HCT116 (cell line): ENCODE results near the gene IDUA. TPM values are rescaled to one million over a fixed set of nuclear protein-coding genes. Genes with fewer than 3 reads are reported as not detected.
A peak's percentile ranks its signal among the peaks of the same experiment; 100 is the strongest.

Experiments used
- ATAC-seq: fragments of 200-7000 bp; cut with Tn5 transposase; 2 replicates; pipeline ENCODE4 v1.9.1; 2020; ENCODE audit warnings: mild to moderate bottlenecking, moderate library complexity
- BruUV-seq: library from RNA; stranded (reverse); fragments of 400-500 nt; replicated peaks from 2 replicates; lab custom pipeline; 2021; lab: Mats Ljungman, UMichigan
- CTCF ChIA-PET: fragments of 300-600 bp; sonication (Branson Sonifier 250); formaldehyde crosslinking; loops from one replicate; lab custom pipeline; 2021; ENCODE audit warnings: antibody characterized with exemption; lab: Charles Lee
- POLR2A ChIA-PET: fragments of 300-600, 350-600 bp; sonication (Branson Sonifier 250); formaldehyde crosslinking; loops from one replicate; lab custom pipeline; 2021; ENCODE audit warnings: antibody characterized with exemption; lab: Charles Lee
- RAD21 ChIA-PET, 2 experiments: fragments of 300-600 bp; sonication (Branson Sonifier 250); formaldehyde crosslinking; loops; one replicate each; lab custom pipeline; 2023; ENCODE audit warnings: low total read pairs in 2 of 2; ENCODE audit not compliant: uncharacterized antibody in 2 of 2, unreplicated experiment in 2 of 2, low non-redundant PET in 1 of 2; lab: Charles Lee
- DNase-seq: peaks from one replicate; pipeline ENCODE4 v3.0.0-alpha.2; 2010; ENCODE audit warnings: low read depth, low spot score
- H2AFZ ChIP-seq: fragments of 200-600 bp; shearing (Covaris generic), sonication (generic); 2 replicates; pipeline ENCODE4 v1.6.1; 2017; ENCODE audit warnings: low read depth, mixed run types, mixed read lengths, antibody characterized with exemption, low read length; ENCODE audit not compliant: poor library complexity, severe bottlenecking
- H3K27ac ChIP-seq: 2 replicates; pipeline ENCODE4 v1.5.1; 2012; ENCODE audit warnings: low read depth, low read length
- H3K27me3 ChIP-seq: fragments of 200-600 bp; sonication (generic); 2 replicates; pipeline ENCODE4 v1.6.1; 2016; ENCODE audit warnings: mixed run types, low read length, mixed read lengths; ENCODE audit not compliant: insufficient read depth
- H3K36me3 ChIP-seq, 2 experiments: fragments of 200-500 bp in 1 of 2; fragments of 200-600 bp in 1 of 2; sonication (Bioruptor generic) in 1 of 2; sonication (generic) in 1 of 2; 2 replicates each; pipeline versions ENCODE4 v1.5.1 to v1.6.1; 2014 to 2016; ENCODE audit warnings: low read length in 2 of 2, inconsistent platforms in 1 of 2, mixed read lengths in 1 of 2, mixed run types in 1 of 2; ENCODE audit not compliant: insufficient read depth in 2 of 2, control insufficient read depth in 1 of 2
- H3K4me1 ChIP-seq, 2 experiments: fragments of 200-600 bp in 1 of 2; sonication (generic) in 1 of 2; 2 replicates each; pipeline versions ENCODE4 v1.5.1 to v1.6.1; 2012 to 2017; ENCODE audit warnings: low read length in 2 of 2, inconsistent platforms in 1 of 2, mild to moderate bottlenecking in 1 of 2, mixed read lengths in 1 of 2, mixed run types in 1 of 2, moderate library complexity in 1 of 2; ENCODE audit not compliant: insufficient read depth in 2 of 2, control insufficient read depth in 1 of 2
- H3K4me2 ChIP-seq: fragments of 200-600 bp; sonication (generic); 2 replicates; pipeline ENCODE4 v1.6.1; 2017; ENCODE audit warnings: mixed run types, low read length, mixed read lengths
- H3K4me3 ChIP-seq, 2 experiments: fragments of 200-600 bp in 1 of 2; sonication (generic) in 1 of 2; replicated peaks in 1 of 2; 2 replicates each; pipeline ENCODE4 v1.5.1; 2011 to 2016; ENCODE audit warnings: low read length in 2 of 2, control low read depth in 1 of 2, low read depth in 1 of 2, mild to moderate bottlenecking in 1 of 2, mixed read lengths in 1 of 2, mixed run types in 1 of 2
- H3K79me2 ChIP-seq: fragments of 200-600 bp; sonication (generic); 2 replicates; pipeline ENCODE4 v1.6.1; 2017; ENCODE audit warnings: mild to moderate bottlenecking, mixed run types, low read length, moderate library complexity, mixed read lengths; ENCODE audit not compliant: insufficient read depth
- H3K9ac ChIP-seq: fragments of 200-600 bp; sonication (generic); 2 replicates; pipeline ENCODE4 v1.6.1; 2016; ENCODE audit warnings: low read length, mixed read lengths
- H3K9me2 ChIP-seq: fragments of 200-600 bp; sonication (generic), shearing (Covaris generic); 2 replicates; pipeline ENCODE4 v1.6.1; 2017; ENCODE audit warnings: mixed run types, mild to moderate bottlenecking, moderate library complexity; ENCODE audit not compliant: insufficient read depth
- H3K9me3 ChIP-seq, 2 experiments: fragments of 200-500 bp in 1 of 2; fragments of 200-600 bp in 1 of 2; sonication (Bioruptor generic) in 1 of 2; sonication (generic) in 1 of 2; 2 replicates each; pipeline ENCODE4 v1.6.1; 2014 to 2017; ENCODE audit warnings: low read length in 2 of 2, mixed read lengths in 2 of 2, inconsistent platforms in 1 of 2, low read depth in 1 of 2, mild to moderate bottlenecking in 1 of 2, mixed run types in 1 of 2, moderate library complexity in 1 of 2; ENCODE audit not compliant: control insufficient read depth in 1 of 2, insufficient read depth in 1 of 2
- H4K20me1 ChIP-seq: fragments of 200-600 bp; sonication (generic), shearing (Covaris generic); 2 replicates; pipeline ENCODE4 v1.6.1; 2017; ENCODE audit warnings: mixed run types, mild to moderate bottlenecking, moderate library complexity; ENCODE audit not compliant: insufficient read depth
- CBX3 ChIP-seq: IDR thresholded peaks from 2 replicates; pipeline ENCODE4 v1.6.1; 2012; ENCODE audit warnings: low read depth
- EZH2 ChIP-seq: fragments of 200-600 bp; sonication (generic); IDR thresholded peaks from 2 replicates; pipeline ENCODE4 v1.6.1; 2017; ENCODE audit warnings: antibody characterized with exemption, mixed run types
- FOSL1 ChIP-seq: IDR thresholded peaks from 2 replicates; pipeline ENCODE4 v1.6.1; 2012; ENCODE audit warnings: low read depth
- JUND ChIP-seq: IDR thresholded peaks from 2 replicates; pipeline ENCODE4 v1.6.1; 2012
- POLR2AphosphoS5 ChIP-seq: IDR thresholded peaks from 2 replicates; pipeline ENCODE4 v1.6.1; 2011; ENCODE audit warnings: mild to moderate bottlenecking, low read depth, low read length, moderate library complexity
- RAD21 ChIP-seq: IDR thresholded peaks from 2 replicates; pipeline ENCODE4 v1.6.1; 2012; ENCODE audit warnings: low read depth, mild to moderate bottlenecking
- SIN3A ChIP-seq: IDR thresholded peaks from 2 replicates; pipeline ENCODE4 v1.6.1; 2012; ENCODE audit warnings: low read depth
- YY1 ChIP-seq: IDR thresholded peaks from 2 replicates; pipeline ENCODE4 v1.6.1; 2011; ENCODE audit warnings: low read length, low read depth, moderate library complexity, mild to moderate bottlenecking; ENCODE audit not compliant: insufficient replicate concordance; ENCODE audit errors: extremely low read depth
- ZNF274 ChIP-seq: fragments of 200-500 bp; sonication (Bioruptor generic); IDR thresholded peaks from 2 replicates; pipeline ENCODE4 v1.6.1; 2014; ENCODE audit warnings: mild to moderate bottlenecking, low read depth, low read length, inconsistent platforms
- intact Hi-C: fragments of 100-400 bp; cut with micrococcal nuclease; formaldehyde crosslinking; loops from 2 replicates; pipeline ENCODE4 v1.10.0; 2022
- total RNA-seq: library from RNA; stranded (reverse); gene quantifications from one replicate; pipeline ENCODE4 v1.2.1, GENCODE V29; 2021; ENCODE audit not compliant: unreplicated experiment
- TF ChIP-seq, protein P1 (sequence below), 3 experiments: fragments of 200-600 bp in 1 of 3; sonication (generic) in 1 of 3; IDR thresholded peaks in 2 of 3; conservative IDR thresholded peaks in 1 of 3; 2 replicates each; pipeline ENCODE4 v1.5.1; 2012 to 2017; ENCODE audit warnings: low read depth in 2 of 3, low read length in 2 of 3, antibody characterized with exemption in 1 of 3, borderline replicate concordance in 1 of 3, control low read depth in 1 of 3, mild to moderate bottlenecking in 1 of 3, mixed read lengths in 1 of 3, mixed run types in 1 of 3, moderate library complexity in 1 of 3; ENCODE audit not compliant: insufficient read depth in 1 of 3

The IDUA gene
- total RNA-seq, 1 experiment from 2014 or later, result 28.2 TPM

- H3K36me3 ChIP-seq, result no peaks in the 10 kb centered on the region
- ATAC-seq, result no peak; the same call in 1 of the 2 replicates
Observed at GRCh38 chr4:961351-962230, 25.3 kb upstream of the IDUA start.

DNA sequence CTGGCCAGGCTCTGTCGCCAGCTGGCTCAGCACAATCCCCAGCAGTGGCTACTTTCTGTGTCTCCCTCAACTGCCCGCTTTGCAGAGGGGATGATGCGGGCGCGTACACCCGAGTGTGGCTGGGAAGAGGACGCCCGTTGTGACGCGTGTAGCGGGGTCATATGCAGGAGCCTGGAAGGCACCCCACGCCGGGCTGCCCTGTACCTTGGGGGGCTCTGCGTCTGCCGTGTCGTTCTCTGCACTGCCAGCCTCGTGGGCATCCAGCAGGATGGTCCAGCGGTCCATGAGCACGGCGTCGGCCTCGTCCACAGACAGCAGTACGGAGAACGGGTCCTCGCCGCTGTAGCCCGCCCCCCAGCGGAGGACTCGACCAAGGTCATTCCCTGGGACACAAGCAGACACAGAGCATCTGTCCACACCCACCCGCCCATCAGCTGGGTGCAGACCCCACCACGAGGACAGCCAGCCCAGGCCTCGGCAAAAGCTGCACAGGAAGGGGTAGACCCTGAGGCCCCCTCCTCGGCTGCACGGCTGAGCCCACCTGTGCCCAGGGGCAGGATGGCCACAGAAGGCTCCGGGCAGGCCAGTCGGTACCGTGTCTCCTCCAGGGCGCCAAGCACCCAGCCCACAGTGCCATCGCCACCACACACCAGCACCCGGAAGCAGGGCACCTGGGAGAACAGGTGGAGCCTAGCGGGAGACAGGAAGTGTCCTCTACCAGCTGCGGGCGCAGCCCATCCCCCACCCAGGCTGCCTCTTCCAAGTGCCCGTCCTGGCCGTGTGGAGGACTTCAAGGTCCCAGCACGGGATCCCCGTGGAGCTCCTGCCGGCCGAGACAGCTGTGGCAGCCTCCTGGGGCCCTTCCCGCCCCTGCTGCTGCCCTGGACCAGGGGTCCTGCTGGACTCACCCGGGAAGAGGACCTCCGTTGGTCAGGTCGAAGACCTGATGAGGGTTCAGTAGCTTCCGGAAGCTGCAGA is 24.3 kb upstream of the IDUA start:
- H3K79me2 ChIP-seq, result no peaks in the 10 kb centered on the region; the same call in 1 of the 2 replicates
- DNase-seq, result no peak
- ATAC-seq, result peak; percentile 74
- no peaks in the 10 kb centered on the region for H3K9me3 ChIP-seq
- TSS peak; percentile 46 for BruUV-seq
- H3K27ac ChIP-seq, result peak overlapping the region; percentile 74
- POLR2A ChIA-PET, result no interaction called here
- H3K4me3 ChIP-seq, result peak overlapping the region; percentile 64 to 72
- peak overlapping the region; percentile 89 for H3K4me2 ChIP-seq
- CTCF ChIA-PET, result no interaction called here
- H3K9me2 ChIP-seq, result no peaks in the 10 kb centered on the region
- intact Hi-C loops, result no loop called here
- H3K9ac ChIP-seq, result peak overlapping the region; percentile 74
- H2AFZ ChIP-seq, result no peak overlapping the region
- peaks cover 5 to 20% of the 10 kb centered on the region in 2 experiments; a peak in 3 of 4 replicates for H3K4me1 ChIP-seq
- no peaks in the 10 kb centered on the region for H3K36me3 ChIP-seq
- RAD21 ChIA-PET, result interaction anchor here (0.6 to 1.6 kb wide), 2 partner anchors 25 to 137 kb away, joined by 4 read pairs; partner anchors contain the start of genes CPLX1 (in 1 of the 2) and IDUA (in 1 of the 2)
- H3K27me3 ChIP-seq, result no peaks in the 10 kb centered on the region
- no peak for TF ChIP-seq CBX3
- TF ChIP-seq, protein P1, sequence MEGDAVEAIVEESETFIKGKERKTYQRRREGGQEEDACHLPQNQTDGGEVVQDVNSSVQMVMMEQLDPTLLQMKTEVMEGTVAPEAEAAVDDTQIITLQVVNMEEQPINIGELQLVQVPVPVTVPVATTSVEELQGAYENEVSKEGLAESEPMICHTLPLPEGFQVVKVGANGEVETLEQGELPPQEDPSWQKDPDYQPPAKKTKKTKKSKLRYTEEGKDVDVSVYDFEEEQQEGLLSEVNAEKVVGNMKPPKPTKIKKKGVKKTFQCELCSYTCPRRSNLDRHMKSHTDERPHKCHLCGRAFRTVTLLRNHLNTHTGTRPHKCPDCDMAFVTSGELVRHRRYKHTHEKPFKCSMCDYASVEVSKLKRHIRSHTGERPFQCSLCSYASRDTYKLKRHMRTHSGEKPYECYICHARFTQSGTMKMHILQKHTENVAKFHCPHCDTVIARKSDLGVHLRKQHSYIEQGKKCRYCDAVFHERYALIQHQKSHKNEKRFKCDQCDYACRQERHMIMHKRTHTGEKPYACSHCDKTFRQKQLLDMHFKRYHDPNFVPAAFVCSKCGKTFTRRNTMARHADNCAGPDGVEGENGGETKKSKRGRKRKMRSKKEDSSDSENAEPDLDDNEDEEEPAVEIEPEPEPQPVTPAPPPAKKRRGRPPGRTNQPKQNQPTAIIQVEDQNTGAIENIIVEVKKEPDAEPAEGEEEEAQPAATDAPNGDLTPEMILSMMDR (IDR thresholded peaks at IDR 0.05 in 2 of 3, conservative IDR thresholded peaks at IDR 0.05 in 1 of 3; ENCODE audit: borderline replicate concordance in 1 of 3, insufficient read depth in 1 of 3, low read depth in 2 of 3, low read length in 2 of 3), result peak in 1 of 3 experiments; percentile 36; a peak in 3 of 6 replicates
- peak; percentile 80 for TF ChIP-seq POLR2AphosphoS5
- no peak for TF ChIP-seq RAD21
- no peak for TF ChIP-seq FOSL1
- TF ChIP-seq EZH2, result no peak
- peak; percentile 14 for TF ChIP-seq YY1
- H4K20me1 ChIP-seq, result no peaks in the 10 kb centered on the region

More at GRCh38 chr4:961351-962230, 25.3 kb upstream of the IDUA start:
- Histone ChIP-seq H2AFZ (no peak overlapping the region), H3K79me2 (no peaks in the 10 kb centered on the region; the same call in 1 of the 2 replicates), H3K27me3 (no peaks in the 10 kb centered on the region), H3K9me2 (no peaks in the 10 kb centered on the region), H3K9ac (no peak overlapping the region), H3K4me2 (peak overlapping the region; percentile 89), H4K20me1 (no peaks in the 10 kb centered on the region), H3K9me3 (no peaks in the 10 kb centered on the region), H3K4me3 (peak overlapping the region; percentile 64 to 72), H3K27ac (peak overlapping the region; percentile 74), H3K4me1 (peaks cover 5 to 20% of the 10 kb centered on the region in 2 experiments; a peak in 3 of 4 replicates)
- intact Hi-C loops, result no loop called here
- no peak for TF ChIP-seq YY1
- TF ChIP-seq ZNF274, result no peak
- no peak for TF ChIP-seq EZH2
- TF ChIP-seq POLR2AphosphoS5, result no peak
- no peak for TF ChIP-seq SIN3A
- TF ChIP-seq JUND, result no peak
- ChIA-PET CTCF (no interaction called here), RAD21 (no interaction called here), POLR2A (no interaction called here)
- BruUV-seq, result no TSS peak
- DNase-seq, result no peak
